Activated naive CD4-positive, alpha-beta T cell treated with anti-CD3 and anti-CD28 coated beads, Interleukin-2, amount 50 U/mL, for 72 hours (primary cell): ENCODE data around the gene COA8. TPM values are rescaled to one million over a fixed set of nuclear protein-coding genes. Genes with fewer than 3 reads are reported as not detected.

Experiments used
- ATAC-seq, 2 donors: fragments of 150-1000 bp; cut with Tn5 transposase; 2 replicates each; pipeline ENCODE4 v1.10.0; 2021; ENCODE audit warnings: mild to moderate bottlenecking in 2 of 2, moderate library complexity in 2 of 2
- DNase-seq, 2 donors: peaks; one replicate each; pipeline ENCODE4 v3.0.0; 2021 to 2022; ENCODE audit warnings: low spot score in 2 of 2
- H3K27ac Mint-ChIP-seq, 2 donors: one replicate each; pipeline ENCODE4 v1.8.0; 2022; ENCODE audit warnings: mild to moderate bottlenecking in 2 of 2, mixed read lengths in 2 of 2
- H3K36me3 Mint-ChIP-seq, 2 donors: one replicate each; pipeline ENCODE4 v1.8.0; 2022; ENCODE audit warnings: mixed read lengths in 2 of 2
- H3K9me3 Mint-ChIP-seq, 2 donors: one replicate each; pipeline ENCODE4 v1.8.0; 2022; ENCODE audit warnings: mixed read lengths in 2 of 2
- total RNA-seq, 2 donors: library from RNA; stranded (reverse); gene quantifications; one replicate each; pipeline ENCODE4 v1.2.3, GENCODE V29; 2022

Gene COA8
- total RNA-seq, 2 donors from 2014 or later, result 14.1 to 39.9 TPM

- DNase-seq, result no peak
- Mint-ChIP-seq H3K36me3 (peaks cover 0 to 5% of the 10 kb centered on the region in 2 donors), H3K27ac (no peak overlapping the region), H3K9me3 (no peaks in the 10 kb centered on the region)
- ATAC-seq, result no peak
Measured at GRCh38 chr14:103533137-103533998, 29.4 kb upstream of the COA8 start.

DNA sequence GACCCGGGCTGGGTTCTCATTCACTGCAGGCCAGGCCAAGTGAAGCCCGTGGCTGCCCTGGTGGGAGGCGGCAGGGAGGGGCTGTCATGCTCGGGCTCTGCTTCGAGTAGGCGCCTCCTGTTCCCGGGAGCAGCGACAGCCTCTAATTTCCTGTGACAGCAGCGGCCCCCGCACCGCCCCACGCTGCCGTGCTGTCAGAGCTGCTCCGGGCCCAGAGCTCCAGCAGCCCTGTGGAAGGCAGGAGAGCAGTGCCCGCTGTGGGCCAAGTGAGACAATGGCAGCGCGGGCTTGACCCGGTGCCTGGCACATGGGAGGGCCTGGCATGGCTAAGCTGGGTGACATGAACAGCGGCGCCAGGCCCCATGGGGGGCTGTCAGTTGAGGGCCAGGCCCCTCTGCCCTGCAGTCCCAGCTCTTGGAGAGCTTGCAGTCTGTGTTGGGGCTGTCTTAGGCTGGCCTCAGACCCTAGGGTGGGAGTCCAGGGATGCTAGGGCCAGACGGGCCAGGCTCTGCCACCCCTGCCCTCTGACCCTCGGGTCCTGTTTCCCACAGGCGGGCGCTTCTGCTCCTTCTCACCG lies 28.7 kb upstream of the COA8 start:
- Mint-ChIP-seq H3K36me3 (peaks cover 0 to 5% of the 10 kb centered on the region in 2 donors), H3K9me3 (no peaks in the 10 kb centered on the region), H3K27ac (no peak overlapping the region)
- no peak for ATAC-seq
- DNase-seq, result no peak

GRCh38 chr14:103534576-103535061 lies 28.1 kb upstream of the COA8 start:
- H3K36me3 Mint-ChIP-seq, result peaks cover 0 to 1% of the 10 kb centered on the region in 2 donors
- DNase-seq, result no peak
- ATAC-seq, result no peak
- no peak overlapping the region for H3K27ac Mint-ChIP-seq
- H3K9me3 Mint-ChIP-seq, result no peaks in the 10 kb centered on the region

- no peaks in the 10 kb centered on the region for H3K36me3 Mint-ChIP-seq
- no peak for ATAC-seq
- DNase-seq, result no peak
- no peaks in the 10 kb centered on the region for H3K9me3 Mint-ChIP-seq
- no peak overlapping the region for H3K27ac Mint-ChIP-seq
Measured at GRCh38 chr14:103535081-103535890, 27.5 kb upstream of the COA8 start.

DNA sequence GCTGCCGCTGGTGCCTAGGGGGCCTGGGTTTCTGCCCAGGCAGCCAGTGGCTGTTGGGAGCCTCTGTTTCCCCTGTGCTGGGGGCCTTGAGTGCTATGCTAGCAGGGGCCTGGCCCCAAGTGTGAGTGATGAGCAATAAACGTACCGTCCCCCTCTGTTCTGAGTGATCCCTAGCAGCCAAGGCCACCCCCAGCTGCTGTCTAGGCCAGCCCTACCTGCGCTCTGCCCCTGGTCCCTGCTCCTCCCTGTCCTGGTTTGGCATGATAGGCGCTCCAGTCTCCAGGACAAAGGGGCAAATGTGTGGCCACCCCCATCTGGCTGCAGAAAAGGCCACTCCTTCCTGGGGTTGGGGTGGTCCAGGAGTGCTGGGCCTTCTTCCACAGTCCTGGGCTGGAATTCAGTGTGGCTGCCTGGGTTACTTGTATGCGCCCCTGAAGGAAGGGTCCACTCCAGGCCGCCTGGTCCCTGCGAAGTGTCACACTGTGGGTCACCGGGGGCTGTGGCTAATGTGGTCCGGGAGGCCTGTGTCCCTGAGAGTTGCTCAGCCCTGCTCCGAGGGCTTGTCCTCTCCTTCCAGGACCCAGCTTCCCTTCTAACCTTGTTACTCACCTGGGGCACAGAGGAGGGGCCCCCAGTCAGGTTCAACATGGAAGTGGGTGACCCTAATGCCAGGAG lies 26.7 kb upstream of the COA8 start:
- Mint-ChIP-seq H3K36me3 (no peaks in the 10 kb centered on the region), H3K27ac (no peak overlapping the region), H3K9me3 (no peaks in the 10 kb centered on the region)
- ATAC-seq (no peak), DNase-seq (no peak)

DNA sequence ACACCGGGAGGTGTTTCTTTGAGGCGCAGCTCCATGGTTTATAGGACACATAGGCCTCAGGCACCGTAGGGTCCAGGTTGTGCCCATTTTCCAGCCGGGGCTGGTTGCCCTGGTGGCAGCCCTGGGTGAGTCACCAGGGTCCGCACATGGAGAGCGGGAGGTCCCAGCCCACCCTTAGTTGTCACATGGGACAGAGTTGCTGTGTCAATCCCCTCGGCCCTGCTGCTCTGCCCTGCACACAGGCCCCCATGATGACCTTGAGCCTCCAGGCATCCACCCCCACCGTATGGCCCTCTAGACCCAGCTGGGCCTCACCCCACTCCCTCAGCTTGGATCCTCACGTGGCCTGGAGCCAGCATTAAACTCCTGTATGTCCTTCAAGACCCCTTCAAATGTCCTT lies 26.1 kb upstream of the COA8 start:
- DNase-seq, result no peak
- Mint-ChIP-seq H3K9me3 (no peaks in the 10 kb centered on the region), H3K36me3 (no peaks in the 10 kb centered on the region), H3K27ac (peak overlapping the region in 1 of 2 donors; percentile 67)
- ATAC-seq, result no peak

DNA sequence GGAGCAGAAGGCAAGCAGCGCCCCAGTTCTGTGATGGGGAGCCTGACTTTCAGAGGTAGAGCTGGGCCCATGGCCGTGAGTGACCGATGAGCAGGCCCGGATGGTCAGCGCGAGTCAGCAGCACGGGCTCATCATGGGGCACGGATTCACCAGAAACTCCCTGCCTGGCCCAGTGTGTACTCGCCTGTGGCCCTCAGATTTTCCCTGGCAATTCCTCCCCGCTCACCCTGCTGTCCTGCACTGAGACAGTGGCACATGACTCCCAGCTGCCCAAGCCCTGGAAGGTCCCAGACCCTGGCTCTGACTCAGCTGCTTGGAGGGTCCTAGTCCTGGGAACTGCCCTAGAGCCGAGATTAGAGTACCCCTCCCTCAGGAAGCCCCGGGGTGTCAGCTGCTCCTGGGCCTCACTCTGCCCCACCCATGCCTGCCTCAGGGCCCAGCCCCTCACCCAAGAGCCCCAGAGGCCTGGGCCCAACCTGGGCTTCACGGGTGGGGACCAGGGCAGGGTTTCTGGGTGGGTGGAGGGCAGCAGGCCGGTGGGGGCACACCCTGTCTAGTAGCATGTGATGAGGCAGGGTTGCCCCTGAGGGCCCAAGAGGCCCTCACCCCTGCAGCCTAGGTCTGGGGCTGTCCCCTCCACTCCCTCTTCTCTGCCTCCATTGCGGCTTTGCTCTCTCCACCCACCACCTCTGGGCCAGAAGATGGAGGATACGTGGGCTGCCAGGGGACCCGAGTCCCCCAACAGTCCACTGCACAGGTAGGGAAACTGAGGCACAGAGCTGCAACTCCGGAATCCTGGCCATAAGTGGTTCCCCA lies 25.4 kb upstream of the COA8 start:
- H3K9me3 Mint-ChIP-seq, result no peaks in the 10 kb centered on the region
- ATAC-seq, result no peak
- peak overlapping the region in 1 of 2 donors; percentile 36 for H3K27ac Mint-ChIP-seq
- no peak for DNase-seq
- no peaks in the 10 kb centered on the region for H3K36me3 Mint-ChIP-seq

DNA sequence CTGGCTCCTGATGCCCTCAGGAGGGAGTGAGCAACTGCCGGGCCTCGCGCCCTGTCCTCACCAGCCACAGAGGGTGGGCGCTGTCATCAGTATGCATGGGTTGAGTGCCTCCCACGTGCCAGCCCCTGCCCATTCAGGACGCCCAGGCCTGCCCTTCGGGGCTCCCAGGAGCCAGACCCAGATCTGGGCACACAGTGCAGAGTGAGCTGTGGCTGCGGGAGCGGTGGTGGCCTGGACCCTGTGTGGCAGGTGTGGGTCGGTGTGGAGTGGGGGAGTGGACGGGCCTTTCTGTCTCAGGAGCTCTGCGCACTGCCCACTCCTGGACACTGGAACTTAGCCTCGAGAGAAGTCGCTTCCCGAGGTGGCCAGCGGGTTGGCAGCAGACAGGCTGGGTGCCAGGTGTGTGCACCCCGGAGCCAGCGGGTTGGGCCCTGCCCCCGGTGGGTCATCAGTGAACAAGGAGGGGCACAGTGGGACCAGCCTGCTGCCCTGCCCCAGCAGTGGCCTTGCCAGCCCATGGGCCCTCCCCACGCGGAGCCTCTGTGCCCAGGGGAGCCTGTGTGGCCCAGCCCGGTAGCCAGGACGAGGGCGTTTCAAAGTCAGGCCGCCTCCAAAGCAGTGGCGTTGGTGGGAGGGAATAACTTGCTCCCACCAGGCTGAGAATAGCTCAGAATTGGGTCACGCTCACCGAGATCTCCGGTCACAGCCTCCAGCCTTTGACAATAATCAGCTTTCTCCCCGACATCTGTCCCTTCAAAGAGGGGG lies 24.3 kb upstream of the COA8 start:
- no peaks in the 10 kb centered on the region for H3K9me3 Mint-ChIP-seq
- ATAC-seq (no peak), DNase-seq (no peak)
- H3K36me3 Mint-ChIP-seq, result no peaks in the 10 kb centered on the region
- H3K27ac Mint-ChIP-seq, result no peak overlapping the region

GRCh38 chr14:103539056-103539825 lies 23.5 kb upstream of the COA8 start:
- no peak overlapping the region for H3K27ac Mint-ChIP-seq
- no peaks in the 10 kb centered on the region for H3K9me3 Mint-ChIP-seq
- ATAC-seq, result peak in 1 of 2 donors; percentile 9
- no peaks in the 10 kb centered on the region for H3K36me3 Mint-ChIP-seq
- DNase-seq, result no peak

- no peaks in the 10 kb centered on the region for H3K9me3 Mint-ChIP-seq
- DNase-seq (no peak), ATAC-seq (peak in 1 of 2 donors; percentile 4)
- H3K27ac Mint-ChIP-seq, result no peak overlapping the region
- no peaks in the 10 kb centered on the region for H3K36me3 Mint-ChIP-seq
Measured at GRCh38 chr14:103540821-103541708, 21.7 kb upstream of the COA8 start.

- H3K9me3 Mint-ChIP-seq, result no peaks in the 10 kb centered on the region
- no peak overlapping the region for H3K27ac Mint-ChIP-seq
- no peaks in the 10 kb centered on the region for H3K36me3 Mint-ChIP-seq
- ATAC-seq (no peak), DNase-seq (no peak)
Measured at GRCh38 chr14:103541709-103542604, 20.8 kb upstream of the COA8 start.

GRCh38 chr14:103542605-103543088 lies 20.1 kb upstream of the COA8 start:
- no peaks in the 10 kb centered on the region for H3K9me3 Mint-ChIP-seq
- no peak for DNase-seq
- no peak overlapping the region for H3K27ac Mint-ChIP-seq
- ATAC-seq, result no peak
- no peaks in the 10 kb centered on the region for H3K36me3 Mint-ChIP-seq

DNA sequence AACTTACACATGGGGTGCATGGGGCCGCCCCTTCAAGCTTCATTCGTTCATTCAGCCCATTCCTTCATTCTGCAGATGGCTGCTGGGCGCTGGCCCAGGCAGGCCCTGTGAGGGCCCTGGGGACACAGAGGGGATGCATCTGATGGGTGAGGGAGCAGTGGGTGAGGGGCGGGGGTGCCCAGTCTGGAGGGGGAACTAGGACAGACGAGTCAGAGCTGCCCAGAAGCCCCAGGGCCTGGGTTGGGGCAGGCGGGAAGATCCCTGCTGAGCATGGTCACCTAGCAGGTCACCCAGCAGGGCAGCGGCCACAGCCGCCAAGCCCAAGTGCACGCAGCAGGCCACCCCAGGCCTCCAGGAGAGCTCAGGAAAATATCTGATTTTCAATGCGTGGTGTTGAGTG lies 19.6 kb upstream of the COA8 start:
- Mint-ChIP-seq H3K36me3 (no peaks in the 10 kb centered on the region), H3K9me3 (no peaks in the 10 kb centered on the region), H3K27ac (no peak overlapping the region)
- ATAC-seq, result no peak
- DNase-seq, result no peak
